Left cardiac atrium (tissue), 4 donors: ENCODE results near the gene TNRC18. TPM values are rescaled to one million over a fixed set of nuclear protein-coding genes. Genes with fewer than 3 reads are reported as not detected.
A peak's percentile ranks its signal among the peaks of the same experiment; 100 is the strongest.

ENCODE experiments used
- ATAC-seq, 2 donors: fragments of 200-7000 bp; cut with Tn5 transposase; one replicate each; pipeline ENCODE4 v1.9.1; 2020; ENCODE audit warnings: mild to moderate bottlenecking in 2 of 2, moderate library complexity in 2 of 2
- DNase-seq: peaks from one replicate; pipeline ENCODE4 v3.0.0-alpha.2; 2020
- intact Hi-C, 2 donors: fragments of 100-400 bp; cut with DNase I; formaldehyde crosslinking; loops; one replicate each; pipeline versions ENCODE4 v1.14.1 to v1.15.1; 2022 to 2023
- total RNA-seq, 2 donors: library from RNA; stranded (reverse); fragmentation: NEBNext Ultra II Directional; extraction: Animal tissue kit (Norgen Biotek cat#: 25700); gene quantifications; one replicate each; pipeline ENCODE4 v1.2.1, GENCODE V29; 2021
- donor health status: DM: no; HTN: yes; CAD: no.
- donor health status: DM: no; HTN: yes; CAD: no; lungs with severe emphysema.
- donor health status: DM: yes; HTN: yes; CAD: no.
- donor health status: Dilated cardiomyopathy.

Gene TNRC18
- total RNA-seq, 2 donors from 2014 or later = 39.4 to 44.7 TPM

GRCh38 chr7:5452470-5452899, 28.9 kb upstream of the TNRC18 start:
- ATAC-seq = peak; percentile 13 to 20
- peak; percentile 43 for DNase-seq

GRCh38 chr7:5451391-5451790, 27.8 kb upstream of the TNRC18 start:
- intact Hi-C loops = loop anchor here in 1 of 2 donors (2.0 to 5.0 kb wide), 2 partner anchors 85 to 209 kb away; no protein-coding TSS in a partner anchor
- DNase-seq = no peak
- ATAC-seq = no peak

More at GRCh38 chr7:5452470-5452899, 28.9 kb upstream of the TNRC18 start:
- intact Hi-C loops = loop anchor here in 1 of 2 donors (5.0 kb wide), 1 partner anchor 210 kb away; no protein-coding TSS in a partner anchor

- intact Hi-C loops = loop anchor here in 1 of 2 donors (2.0 to 5.0 kb wide), 2 partner anchors 84 to 208 kb away; no protein-coding TSS in a partner anchor
- DNase-seq = peak; percentile 58
- peak; percentile 76 for ATAC-seq
Measured at GRCh38 chr7:5450549-5451327, 27.1 kb upstream of the TNRC18 start.

- intact Hi-C loops = loop anchor here in 1 of 2 donors (10.0 kb wide), 1 partner anchor 214 kb away; no protein-coding TSS in a partner anchor
- no peak for ATAC-seq
- no peak for DNase-seq
Measured at GRCh38 chr7:5448378-5449037, 24.9 kb upstream of the TNRC18 start.

- DNase-seq (no peak), ATAC-seq (no peak)
- intact Hi-C loops = loop anchor here in 1 of 2 donors (10.0 kb wide), 1 partner anchor 211 kb away; no protein-coding TSS in a partner anchor
Measured at GRCh38 chr7:5445981-5446594, 22.5 kb upstream of the TNRC18 start.

GRCh38 chr7:5443678-5444077, 20.0 kb upstream of the TNRC18 start:
- intact Hi-C loops = loop anchor here in 1 of 2 donors (10.0 kb wide), 1 partner anchor 209 kb away; no protein-coding TSS in a partner anchor

GRCh38 chr7:5442757-5443305, 19.2 kb upstream of the TNRC18 start:
- ATAC-seq (no peak), DNase-seq (no peak)
- intact Hi-C loops = loop anchor here in 1 of 2 donors (10.0 kb wide), 1 partner anchor 208 kb away; no protein-coding TSS in a partner anchor

More at GRCh38 chr7:5443678-5444077, 20.0 kb upstream of the TNRC18 start:
- ATAC-seq (no peak), DNase-seq (no peak)

- DNase-seq (no peak), ATAC-seq (no peak)
- intact Hi-C loops = loop anchor here in 1 of 2 donors (10.0 kb wide), 1 partner anchor 207 kb away; no protein-coding TSS in a partner anchor
Measured at GRCh38 chr7:5441840-5442503, 18.3 kb upstream of the TNRC18 start.

GRCh38 chr7:5439572-5440496, 16.2 kb upstream of the TNRC18 start:
- intact Hi-C loops = loop anchor here in 1 of 2 donors (10.0 kb wide), 1 partner anchor 205 kb away; no protein-coding TSS in a partner anchor

GRCh38 chr7:5439209-5439571, 15.6 kb upstream of the TNRC18 start:
- intact Hi-C loops = no loop called here
- no peak for ATAC-seq
- DNase-seq = no peak

More at GRCh38 chr7:5439572-5440496, 16.2 kb upstream of the TNRC18 start:
- DNase-seq = no peak
- ATAC-seq = no peak

- DNase-seq (no peak), ATAC-seq (peak; percentile 53 to 69)
- intact Hi-C loops = no loop called here
Measured at GRCh38 chr7:5437987-5438386, 14.4 kb upstream of the TNRC18 start.

GRCh38 chr7:5437348-5437892, 13.8 kb upstream of the TNRC18 start:
- intact Hi-C loops = no loop called here
- ATAC-seq = no peak
- DNase-seq = no peak

- ATAC-seq (no peak), DNase-seq (no peak)
- intact Hi-C loops = no loop called here
Measured at GRCh38 chr7:5436003-5436678, 12.5 kb upstream of the TNRC18 start.

- intact Hi-C loops = no loop called here
- ATAC-seq = no peak
- DNase-seq = no peak
Measured at GRCh38 chr7:5435291-5436002, 11.8 kb upstream of the TNRC18 start.

- ATAC-seq (no peak), DNase-seq (no peak)
- intact Hi-C loops = no loop called here
Measured at GRCh38 chr7:5433181-5433580, 9.5 kb upstream of the TNRC18 start.

GRCh38 chr7:5432691-5433090, 9.1 kb upstream of the TNRC18 start:
- intact Hi-C loops = no loop called here
- DNase-seq = no peak
- ATAC-seq = no peak
